ENCODE results near the gene EGR1.
"Not testable (repeated sequence)": the region's sequence is repeated elsewhere in the genome, so short reads cannot be mapped to it uniquely, and the experiment has no call there.

The EGR1 gene

DNA sequence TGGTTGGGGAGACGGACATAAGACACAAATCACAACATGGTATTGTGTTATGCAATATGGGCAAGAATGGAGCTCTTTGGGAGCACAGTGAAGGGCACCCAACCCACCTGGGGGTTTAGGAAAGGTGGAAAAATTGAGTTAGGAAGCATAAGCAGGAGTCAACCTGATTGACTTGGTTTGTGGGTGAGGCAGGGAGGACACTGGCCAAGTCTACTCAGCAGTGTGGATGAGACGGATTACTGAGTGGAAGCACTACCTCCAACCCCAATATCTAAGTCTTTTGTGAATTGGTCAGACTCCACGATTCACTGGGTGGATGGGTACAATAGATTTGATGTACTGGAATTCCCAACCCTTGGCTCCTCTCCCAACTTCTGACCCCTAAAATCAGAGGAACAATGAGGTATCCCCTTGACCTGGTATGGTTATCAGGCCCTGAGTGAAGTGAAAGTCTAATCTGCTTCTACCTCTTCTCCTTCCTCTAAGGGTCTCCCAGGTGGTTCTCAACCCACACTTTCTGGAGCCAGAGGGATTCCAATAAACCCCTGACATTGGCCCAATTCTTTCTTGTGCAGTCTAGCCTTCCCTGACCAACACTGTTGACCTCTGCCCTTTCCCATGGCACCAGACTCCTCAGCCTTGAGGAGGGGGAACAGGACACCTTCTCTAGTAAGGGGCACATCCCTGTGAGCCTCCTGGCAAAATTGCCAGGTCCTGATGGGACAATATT, 5.2 kb downstream of the EGR1 start:
- DNase-seq: no peak

DNA sequence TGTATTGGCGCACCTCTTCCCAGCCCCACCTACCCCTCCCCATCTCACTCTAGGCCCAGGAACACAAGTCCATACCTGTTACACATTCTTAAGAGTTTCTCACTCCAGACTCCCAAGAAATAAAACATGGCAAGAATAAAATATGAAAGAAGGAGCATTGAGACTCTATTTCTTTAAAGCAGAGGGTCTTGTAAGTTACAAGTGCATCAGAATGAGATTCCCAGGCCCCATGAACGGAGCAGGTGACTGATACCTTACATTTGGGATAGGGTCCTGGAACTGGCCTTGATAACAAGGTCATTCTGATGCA, 5.7 kb downstream of the EGR1 start:
- no peak for DNase-seq

DNA sequence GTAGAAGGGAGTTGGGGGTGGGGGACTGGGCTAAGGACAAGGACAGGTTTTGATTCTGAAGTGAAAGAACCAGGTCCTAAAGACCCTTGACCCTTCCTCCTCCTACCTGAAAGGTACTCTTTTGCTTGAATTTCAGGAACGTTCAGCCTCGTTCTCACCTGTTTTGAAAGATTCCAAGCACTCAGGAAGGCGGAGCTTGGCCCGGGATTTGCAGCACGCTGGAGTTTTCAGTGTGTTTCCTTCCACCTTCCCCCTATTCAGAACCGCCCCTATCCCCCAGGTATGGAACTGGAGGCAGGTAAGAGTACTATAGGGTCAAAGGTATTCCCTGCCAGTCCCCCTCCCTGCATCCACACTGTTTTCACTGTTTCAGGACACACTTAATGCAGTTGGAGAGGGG, 7.1 kb downstream of the EGR1 start:
- DNase-seq: no peak

DNA sequence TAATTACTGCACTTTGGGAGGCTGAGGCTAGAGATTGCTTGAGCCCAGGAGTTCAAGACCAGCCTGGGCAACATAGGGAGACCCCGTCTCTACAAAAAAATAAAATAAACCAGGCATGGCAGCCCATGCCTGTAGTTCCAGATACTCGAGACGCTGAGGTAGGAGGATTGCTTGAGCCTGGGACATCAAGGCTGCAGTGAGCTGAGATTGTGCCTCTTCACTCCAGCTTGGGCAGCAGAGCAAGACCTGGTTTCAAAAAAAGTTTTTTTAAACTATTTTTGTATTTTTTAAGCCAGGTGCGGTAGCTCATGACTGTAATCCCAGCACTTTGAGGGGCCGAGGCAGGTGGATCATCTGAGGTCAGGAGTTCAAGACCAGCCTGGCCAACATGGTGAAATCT, 7.9 kb downstream of the EGR1 start:
- not testable (repeated sequence) for DNase-seq

DNA sequence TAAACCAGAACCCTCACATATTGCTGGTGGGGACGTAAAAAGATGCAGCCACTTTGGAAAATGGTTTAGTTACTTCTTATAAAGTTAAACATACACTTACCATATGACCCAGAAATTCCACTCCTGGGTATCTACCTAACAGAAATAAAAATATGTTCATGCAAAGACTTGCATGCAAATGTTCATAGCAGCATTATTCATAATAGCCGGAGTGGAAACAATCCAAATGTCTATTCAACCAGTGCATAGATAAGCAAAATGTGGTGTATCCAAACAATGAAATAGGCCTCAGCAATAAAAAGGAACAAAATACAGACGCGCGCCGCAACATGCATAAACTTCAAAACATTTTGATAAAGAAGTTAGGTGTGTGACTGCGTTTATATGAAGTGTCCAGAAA, 11.6 kb downstream of the EGR1 start:
- DNase-seq: no peak

DNA sequence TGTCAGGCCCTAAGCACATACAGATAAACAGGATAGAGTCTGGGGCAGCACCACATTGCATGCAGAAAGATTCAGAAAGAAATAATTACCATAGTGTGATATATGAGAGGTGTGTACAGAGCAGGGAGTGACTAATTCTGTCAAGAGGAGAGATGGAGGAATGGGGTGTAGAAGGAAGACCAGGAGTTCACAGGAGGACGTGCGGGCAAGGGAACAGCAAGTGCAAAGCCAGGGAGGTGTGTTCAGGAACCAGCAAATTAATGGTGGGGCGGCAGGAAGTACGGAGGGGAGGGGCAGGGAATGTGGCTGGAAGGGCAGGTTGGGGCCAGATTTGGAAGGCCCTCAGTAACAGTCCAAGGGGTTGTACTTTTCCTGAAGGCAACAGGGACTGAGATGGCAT, 17.4 kb downstream of the EGR1 start:
- no peak for DNase-seq

DNA sequence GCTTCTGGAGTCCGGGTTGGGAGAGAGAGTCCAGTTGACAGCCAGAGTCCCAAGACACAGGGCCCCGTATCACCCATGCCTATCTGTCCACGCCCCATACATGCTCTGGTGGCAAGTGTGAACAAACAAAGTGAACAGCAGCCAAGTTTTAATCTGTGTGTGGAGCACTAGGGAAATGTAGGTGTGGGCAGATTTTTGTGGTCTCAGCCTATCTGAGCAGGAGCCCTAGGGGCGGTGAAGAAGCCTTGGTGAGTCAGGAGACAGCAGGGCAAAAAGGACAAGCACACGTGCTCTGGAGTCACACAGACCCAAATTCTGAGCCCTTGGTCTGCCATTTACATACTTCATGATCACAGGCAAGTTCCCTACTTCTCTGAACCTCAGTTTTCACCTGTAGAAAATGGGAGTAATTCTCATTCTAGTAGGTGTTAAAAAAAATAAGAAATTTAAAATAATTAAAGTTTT, 23.2 kb downstream of the EGR1 start:
- no peak for DNase-seq

DNA sequence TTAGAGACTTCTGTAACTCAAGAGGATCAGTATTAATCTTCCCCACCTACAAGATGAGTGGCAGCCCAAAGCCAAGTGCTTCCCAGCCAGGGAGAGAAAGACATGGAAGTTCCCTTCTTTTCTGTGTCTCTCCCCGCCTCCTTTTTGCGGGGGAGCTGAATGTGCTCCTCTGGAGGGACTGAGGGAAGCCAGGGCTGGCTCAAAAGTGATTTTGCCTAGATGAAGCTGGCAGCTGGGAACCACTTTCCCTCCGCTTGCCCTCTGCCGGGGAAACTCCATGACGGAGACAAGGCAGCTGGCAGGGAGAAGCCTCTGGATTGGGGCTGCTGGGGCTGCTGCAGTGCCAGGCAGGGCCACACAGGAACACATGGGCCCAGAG, 24.4 kb downstream of the EGR1 start:
- no peak for DNase-seq

DNA sequence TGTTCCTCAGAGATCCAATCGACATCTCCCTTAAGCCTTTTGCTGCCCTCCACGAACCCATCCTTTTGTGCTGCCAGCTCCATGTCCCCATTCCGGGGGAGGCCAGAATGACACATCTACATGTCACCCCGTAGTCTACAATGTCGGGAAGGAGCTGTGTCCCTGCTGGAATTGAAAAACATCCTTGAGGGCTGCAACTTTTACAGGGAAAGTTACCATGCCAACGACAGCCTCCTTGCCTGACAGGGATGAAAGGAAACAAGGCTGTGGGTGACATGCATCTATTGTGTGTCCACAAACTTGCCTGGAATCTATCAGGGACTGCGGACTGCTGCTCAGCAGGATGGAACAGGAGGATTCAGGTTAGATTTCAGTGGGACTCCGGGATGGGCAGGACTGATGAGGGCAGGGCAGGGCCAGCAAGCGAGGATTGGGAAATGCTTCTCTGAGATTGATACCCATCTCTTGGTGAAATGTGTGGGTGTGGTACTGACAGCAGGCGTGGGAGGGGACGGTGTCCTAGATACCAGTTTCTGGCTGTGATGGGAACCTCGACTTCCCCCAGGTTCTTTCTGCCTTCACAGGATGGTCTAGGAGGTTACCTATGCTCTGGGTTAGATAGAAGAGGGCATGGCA, 25.5 kb downstream of the EGR1 start:
- no peak for DNase-seq

DNA sequence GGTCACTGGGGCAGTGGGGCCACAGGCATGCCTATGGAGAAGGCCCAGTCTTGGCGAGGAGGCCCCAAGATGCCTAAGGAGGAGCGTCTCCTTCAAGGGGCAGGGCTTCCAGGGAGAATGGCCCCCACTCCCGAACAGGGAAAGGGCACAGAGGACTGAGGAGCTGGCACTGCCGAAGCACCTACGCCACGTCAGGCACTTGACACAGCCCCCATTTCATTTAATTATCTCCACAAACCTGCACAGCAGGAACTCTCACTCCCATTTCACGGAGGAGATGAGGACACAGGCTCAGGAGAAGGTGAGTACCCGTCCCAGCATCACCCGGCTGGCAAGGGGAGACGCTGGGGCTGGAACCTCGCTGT, 26.0 kb downstream of the EGR1 start:
- DNase-seq: no peak

DNA sequence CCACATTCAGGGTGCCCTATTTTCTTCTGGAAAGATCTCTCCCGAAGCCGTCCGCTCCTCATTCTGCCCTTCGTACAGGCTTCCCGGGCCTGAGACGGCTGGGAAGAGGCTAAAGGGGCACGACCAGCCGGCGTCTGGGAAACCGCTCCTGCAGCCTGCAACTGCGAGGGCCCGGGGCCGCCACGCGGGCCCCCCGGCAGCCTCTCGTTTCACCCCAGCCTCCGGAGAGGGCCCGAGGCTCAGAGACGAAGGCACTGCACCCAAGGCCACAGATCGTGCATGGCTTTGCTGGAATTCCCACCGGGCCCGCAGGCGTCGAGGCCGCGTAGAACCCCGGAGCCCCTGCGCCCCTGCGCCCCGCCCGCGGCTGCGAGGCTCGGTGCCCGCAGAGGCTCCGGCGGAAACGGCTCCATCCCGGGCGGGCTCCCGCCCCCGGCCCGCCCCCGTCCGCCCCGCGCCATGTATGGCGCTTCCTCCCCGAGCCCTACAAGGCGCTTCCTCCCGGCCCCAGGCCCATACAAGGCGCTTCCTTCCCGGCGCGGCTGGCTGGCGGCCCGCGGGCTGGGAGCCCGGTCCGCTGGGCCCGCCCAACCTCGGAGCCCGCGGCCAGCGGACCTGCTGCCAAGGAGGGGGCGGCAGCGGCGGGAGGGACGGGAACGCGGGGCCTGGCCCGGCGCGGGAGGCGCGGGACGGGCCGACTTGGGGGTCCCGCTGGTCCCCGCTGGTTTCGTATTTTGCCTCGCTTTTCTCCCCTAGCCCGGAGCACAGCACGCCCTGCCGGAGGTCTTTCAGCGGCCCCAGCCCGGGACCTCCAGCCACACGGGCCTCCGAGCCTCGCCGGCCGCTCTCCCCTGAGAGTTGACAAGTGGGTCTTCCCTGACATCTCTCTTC, 26.6 kb downstream of the EGR1 start:
- DNase-seq: peak; percentile 62

DNA sequence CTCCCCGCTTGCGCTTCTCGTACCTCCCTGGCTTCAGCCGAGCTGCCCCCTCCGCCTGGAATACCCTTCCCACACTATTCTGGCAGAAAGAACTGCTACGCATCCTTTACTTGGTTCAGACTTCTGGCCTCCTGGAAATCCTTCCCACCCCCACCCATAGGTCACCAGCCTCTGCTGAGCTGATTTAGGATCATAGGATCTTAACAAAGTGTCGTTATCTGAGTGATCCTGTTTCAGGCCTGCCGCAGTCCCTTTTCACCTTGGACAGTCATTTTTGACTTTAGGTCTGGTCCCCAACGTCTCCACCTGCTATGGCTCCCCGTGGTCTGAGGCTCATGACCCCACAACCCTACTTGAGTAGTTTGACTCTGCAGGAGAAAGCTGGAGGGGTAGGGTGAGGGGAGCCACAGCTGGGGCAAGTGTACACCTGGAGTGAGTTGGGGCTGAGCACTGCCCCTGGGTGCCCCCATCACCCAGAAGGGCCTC, 27.3 kb downstream of the EGR1 start:
- DNase-seq: no peak

DNA sequence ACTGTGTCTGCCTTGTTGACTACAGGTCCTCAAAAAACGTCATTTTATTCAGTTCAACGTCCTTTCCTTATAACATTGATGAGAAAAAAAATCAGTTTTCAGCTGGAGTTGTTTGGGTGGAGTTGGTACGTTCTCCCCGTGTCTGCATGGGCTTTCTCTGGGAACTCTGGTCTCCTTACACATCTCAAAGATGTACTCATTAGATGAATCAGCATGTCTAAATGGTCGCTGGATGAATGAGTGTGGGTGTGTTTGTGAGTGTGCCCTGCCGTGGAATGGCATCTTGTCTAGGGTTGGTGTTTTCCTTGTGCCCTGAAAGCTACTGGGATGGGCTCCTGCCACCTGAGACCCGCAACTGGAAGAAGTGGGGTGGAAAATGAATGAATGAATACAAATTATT, 30.1 kb downstream of the EGR1 start:
- no peak for DNase-seq

DNA sequence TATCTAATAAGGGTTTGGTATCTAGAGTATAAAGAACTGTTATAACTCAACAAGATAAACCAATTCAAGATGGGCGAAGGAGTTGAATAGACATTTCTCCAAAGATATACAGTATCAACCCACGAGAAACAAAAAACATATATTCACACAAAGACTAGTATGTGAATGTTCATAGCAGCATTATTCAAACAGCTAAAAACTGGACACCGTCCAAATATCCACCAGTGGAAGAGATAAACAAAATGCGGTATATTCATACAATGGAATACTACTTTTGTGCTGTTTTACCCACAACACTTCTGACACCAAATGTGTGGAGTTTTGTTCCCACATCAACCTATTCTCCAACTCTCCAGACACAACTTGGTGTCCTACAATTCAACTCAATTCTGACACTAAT, 33.1 kb downstream of the EGR1 start:
- DNase-seq: no peak

DNA sequence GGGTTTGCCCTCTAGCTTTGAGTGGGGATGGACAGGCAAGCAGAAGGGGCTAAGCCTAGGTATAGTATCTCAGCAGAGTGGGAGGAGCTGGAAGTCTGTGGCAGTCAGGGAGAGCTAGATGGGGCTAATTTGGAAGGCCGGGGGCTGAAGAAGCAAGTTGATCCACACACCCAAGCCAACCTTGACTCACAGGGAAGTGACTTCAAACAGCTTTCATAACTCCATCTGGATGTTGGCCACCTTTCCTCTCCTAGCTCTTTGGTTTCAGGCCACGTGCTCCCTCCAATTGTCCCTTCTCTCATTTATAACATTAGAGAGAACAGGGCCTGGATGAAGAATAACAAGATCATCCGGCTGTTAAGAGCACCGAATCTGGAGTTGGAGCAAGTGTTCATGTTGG, 36.8 kb downstream of the EGR1 start:
- no peak for DNase-seq

DNA sequence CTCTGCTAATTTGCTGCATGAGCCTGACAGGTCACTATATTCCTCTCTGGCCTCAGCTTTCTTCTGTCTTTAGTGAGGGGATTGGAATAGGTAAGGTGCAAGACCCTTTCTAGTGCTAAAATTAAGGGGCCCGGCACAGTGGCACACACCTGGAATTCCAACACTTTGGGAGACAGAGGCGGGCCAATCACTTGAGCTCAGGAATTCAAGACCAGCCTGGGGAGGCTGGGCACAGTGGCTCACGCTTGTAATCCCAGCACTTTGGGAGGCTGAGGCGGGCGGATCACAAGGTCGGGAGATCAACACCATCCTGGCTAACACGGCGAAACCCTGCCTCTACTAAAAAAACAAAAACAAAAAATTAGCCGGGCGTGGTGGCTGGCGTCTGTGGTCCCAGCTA, 37.2 kb downstream of the EGR1 start:
- DNase-seq: no peak

DNA sequence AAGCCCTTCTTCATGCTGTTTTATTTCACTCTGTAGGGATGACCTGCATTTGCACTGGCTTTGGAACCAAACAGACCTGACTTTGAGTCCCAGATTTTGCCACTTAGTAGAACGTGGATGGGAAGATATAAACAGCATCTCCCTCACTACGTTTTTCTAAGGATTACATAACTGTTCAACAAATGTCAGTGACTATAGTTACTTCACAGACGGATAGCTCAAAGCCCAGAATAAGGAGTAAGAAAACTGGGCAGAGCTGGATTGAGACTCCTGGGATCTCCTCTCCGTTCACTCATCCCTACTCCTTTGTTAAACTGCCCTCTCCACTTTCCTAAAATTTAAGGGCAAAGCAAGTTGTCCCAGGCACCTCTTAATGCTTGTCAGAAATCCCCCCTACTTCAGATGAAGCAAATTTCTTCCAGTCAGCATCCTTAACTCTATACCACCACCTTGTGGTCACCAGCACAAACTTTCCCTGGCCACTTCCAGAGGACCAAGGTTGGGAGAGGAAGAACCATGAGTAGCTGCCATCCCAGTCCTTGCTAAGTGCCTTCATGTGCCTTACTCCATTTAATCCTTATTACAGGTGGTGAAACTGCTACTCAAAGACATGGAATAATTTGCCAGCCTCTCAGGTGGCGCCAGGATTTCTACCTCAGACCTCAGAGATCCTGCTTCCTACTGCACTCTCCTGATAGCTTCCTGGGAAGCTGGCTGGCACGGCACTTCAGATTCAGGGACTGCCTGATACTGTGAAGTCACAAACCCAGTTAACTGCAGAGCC, 38.4 kb downstream of the EGR1 start:
- peak; percentile 10 for DNase-seq

DNA sequence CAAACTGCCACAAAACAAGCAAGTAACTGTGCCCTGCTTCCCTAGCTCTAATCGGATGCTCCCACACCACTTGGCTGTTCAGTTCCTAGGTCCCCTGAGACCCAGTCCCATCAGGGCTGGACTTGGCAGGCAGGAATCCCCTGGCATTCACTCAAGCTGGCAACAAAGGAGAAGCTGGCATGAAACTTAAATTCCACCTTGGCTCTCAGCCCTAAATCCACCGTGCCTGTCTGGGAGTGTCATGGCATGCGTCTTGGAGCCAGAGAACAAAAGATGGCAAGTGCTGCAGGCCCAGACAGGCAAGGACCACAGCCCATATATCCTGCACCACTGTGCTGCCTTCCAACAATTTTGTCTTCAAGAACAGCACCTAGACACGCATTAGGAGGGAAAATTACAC, 39.5 kb downstream of the EGR1 start:
- DNase-seq: peak; percentile 57

DNA sequence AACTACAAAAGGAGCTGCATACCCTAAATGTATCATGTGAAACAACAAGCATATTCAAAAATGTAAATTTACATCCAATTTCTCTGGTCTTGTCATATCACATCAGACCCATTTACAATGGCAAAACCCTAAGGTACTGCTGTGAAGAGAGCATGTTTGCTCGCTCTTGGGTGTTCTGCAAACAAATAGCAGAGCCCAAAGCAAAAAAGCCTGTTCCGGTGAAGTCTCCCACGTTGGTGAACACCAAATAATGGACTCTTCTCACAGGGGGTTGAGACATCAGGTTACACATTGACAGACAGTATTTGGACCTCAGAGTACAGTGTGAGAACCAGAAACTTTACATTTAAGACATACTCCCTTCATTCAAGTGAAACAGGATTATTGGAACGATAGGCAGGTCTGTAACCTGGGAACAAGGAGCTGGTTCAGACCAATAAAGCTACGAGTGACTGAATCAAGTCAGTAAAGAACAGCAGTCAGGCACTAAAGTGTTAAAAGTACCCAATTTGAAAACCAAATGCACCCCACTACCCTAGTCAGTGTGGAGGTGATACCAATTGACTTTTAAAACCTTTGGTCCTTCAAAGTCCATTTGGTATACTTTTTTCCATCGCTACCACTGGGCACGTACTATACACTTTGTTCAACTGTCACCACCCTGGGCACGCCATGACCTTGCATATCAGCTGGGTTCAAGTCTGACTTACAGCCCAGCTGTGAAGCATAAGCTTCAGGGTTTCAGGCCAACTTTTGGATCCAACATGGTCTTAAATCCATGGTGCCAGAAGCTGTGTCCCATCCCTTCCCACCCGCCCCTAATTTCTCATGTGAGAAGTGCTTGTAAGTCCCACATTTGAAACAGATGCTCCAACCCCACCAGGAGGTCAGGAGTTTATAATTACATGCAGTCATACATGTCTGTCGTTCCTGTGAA, 41.4 kb downstream of the EGR1 start:
- DNase-seq: no peak

DNA sequence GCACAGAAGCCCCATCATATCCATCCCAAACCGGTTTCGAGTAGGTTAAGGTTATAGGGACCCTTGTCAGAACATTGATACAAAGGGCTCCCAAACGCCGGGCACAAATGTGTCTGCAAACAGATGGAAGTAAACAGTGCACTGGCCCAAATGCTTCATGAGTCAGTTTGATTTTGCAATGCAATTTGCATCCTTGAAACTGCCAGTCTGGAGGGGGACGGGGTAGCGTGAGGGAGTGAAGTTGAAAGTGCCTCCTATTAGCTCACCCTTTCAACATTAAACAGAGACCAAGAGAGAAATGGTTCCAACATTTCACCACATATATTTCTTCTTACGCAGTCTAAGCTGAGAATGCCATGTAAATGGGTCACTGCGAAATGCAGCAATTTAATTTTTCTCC, 42.2 kb downstream of the EGR1 start:
- not testable (repeated sequence) for DNase-seq

DNA sequence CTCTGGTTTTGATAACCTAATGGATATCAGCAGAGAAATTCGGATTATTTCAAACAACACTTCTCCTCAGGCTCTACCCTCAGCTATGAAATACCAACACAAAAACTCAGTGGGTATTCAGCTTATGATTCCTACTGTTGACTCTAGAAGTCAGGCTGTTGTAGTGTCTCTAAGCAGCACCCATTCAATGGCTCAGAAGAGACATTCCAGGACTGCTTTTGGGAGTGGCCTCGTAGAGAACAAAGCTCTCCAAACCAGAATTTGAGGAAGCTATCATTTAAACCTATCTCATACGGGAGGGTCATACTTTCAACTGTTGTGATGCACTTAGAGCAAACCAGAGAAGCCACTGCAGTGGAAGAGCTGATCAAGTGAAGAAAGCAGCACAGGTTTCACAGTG, 43.7 kb downstream of the EGR1 start:
- no peak for DNase-seq

DNA sequence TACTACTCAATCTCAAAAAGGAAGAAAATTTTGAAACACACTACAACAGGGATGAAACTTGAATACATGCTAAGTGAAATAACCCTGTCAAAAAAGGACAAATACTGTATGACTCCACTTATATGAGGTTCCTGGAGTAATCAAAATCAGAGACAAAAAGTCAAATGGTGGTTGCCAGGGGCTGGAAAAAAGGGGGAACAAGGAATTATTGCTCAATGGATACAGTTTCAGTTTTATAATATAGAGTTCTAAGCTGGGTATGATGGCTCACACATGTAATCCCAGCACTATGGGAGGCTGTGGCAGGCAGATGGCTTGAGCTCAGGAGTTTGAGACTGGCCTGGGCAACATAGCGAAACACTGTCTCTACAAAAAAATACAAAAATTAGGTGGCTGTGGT, 48.7 kb downstream of the EGR1 start:
- DNase-seq: no peak
